ENCODE results near the gene ADA.

GRCh38 chr20:44620030-44620429 lies 31.5 kb downstream of the ADA start:
- TF ChIP-seq CTCF (IDR thresholded peaks at IDR 0.05) (no peak), POLR2A (IDR thresholded peaks at IDR 0.05) (no peak)
